Large intestine (tissue), 3 donors: ENCODE data around the gene LRRFIP2. TPM values are rescaled to one million over a fixed set of nuclear protein-coding genes. Genes with fewer than 3 reads are reported as not detected.

Experiments
- DNase-seq, 2 donors: peaks; one replicate each; pipeline versions ENCODE4 v3.0.0 to v3.0.0-alpha.2; 2013
- H3K27ac ChIP-seq: one replicate; pipeline ENCODE4 v1.5.1; 2013; ENCODE audit warnings: low read length
- H3K27me3 ChIP-seq: 2 replicates; pipeline ENCODE4 v1.6.1; 2013; ENCODE audit warnings: low read length; ENCODE audit not compliant: control insufficient read depth, insufficient read depth
- H3K36me3 ChIP-seq: 2 replicates; pipeline ENCODE4 v1.6.1; 2013; ENCODE audit warnings: low read length; ENCODE audit not compliant: control insufficient read depth, insufficient read depth
- H3K4me1 ChIP-seq: one replicate; pipeline ENCODE4 v1.6.1; 2013; ENCODE audit warnings: low read length; ENCODE audit not compliant: control insufficient read depth, insufficient read depth
- H3K4me3 ChIP-seq: one replicate; pipeline ENCODE4 v1.5.1; 2013; ENCODE audit warnings: low read length
- H3K9me3 ChIP-seq: one replicate; pipeline ENCODE4 v1.6.1; 2013; ENCODE audit warnings: mild to moderate bottlenecking, low read depth, low read length, moderate library complexity; ENCODE audit not compliant: control insufficient read depth
- WGBS: methylation state at CpG from one replicate; pipeline ENCODE4 v1.1.5; 2013; ENCODE audit warnings: low lambda C conversion rate; ENCODE audit not compliant: insufficient coverage; 5-methylcytosine and 5-hydroxymethylcytosine counted together
- polyA plus RNA-seq: library from polyadenylated mRNA; unstranded; fragments of 120-200 nt; gene quantifications from one replicate; pipeline ENCODE4 v1.2.1, GENCODE V29; 2013

LRRFIP2 gene
- polyA plus RNA-seq, 1 donor, result 47.1 TPM

GRCh38 chr3:37103103-37103808, 71.1 kb downstream of the LRRFIP2 start:
- H3K4me3 ChIP-seq, result no peak overlapping the region
- WGBS, result 30% methylated on average over 2 of the region's 2 CpGs
- no peaks in the 10 kb centered on the region for H3K9me3 ChIP-seq
- H3K27ac ChIP-seq, result no peak overlapping the region
- no peak for DNase-seq
- H3K27me3 ChIP-seq, result no peaks in the 10 kb centered on the region
- H3K4me1 ChIP-seq, result no peaks in the 10 kb centered on the region
- H3K36me3 ChIP-seq, result no peaks in the 10 kb centered on the region

- H3K9me3 ChIP-seq, result no peaks in the 10 kb centered on the region
- no peaks in the 10 kb centered on the region for H3K36me3 ChIP-seq
- H3K4me1 ChIP-seq, result no peaks in the 10 kb centered on the region
- H3K4me3 ChIP-seq, result no peak overlapping the region
- no peaks in the 10 kb centered on the region for H3K27me3 ChIP-seq
- no CpG with 5 or more reads among the region's 1 CpG for WGBS
- no peak overlapping the region for H3K27ac ChIP-seq
- DNase-seq, result no peak
Measured at GRCh38 chr3:37100411-37100810, 74.0 kb downstream of the LRRFIP2 start.

GRCh38 chr3:37099469-37099868, 74.9 kb downstream of the LRRFIP2 start:
- Histone ChIP-seq H3K27ac (no peak overlapping the region), H3K27me3 (no peaks in the 10 kb centered on the region), H3K4me3 (no peak overlapping the region), H3K4me1 (no peaks in the 10 kb centered on the region), H3K9me3 (no peaks in the 10 kb centered on the region), H3K36me3 (peaks cover 2% of the 10 kb centered on the region)
- no peak for DNase-seq

GRCh38 chr3:37098884-37099283, 75.5 kb downstream of the LRRFIP2 start:
- no peaks in the 10 kb centered on the region for H3K4me1 ChIP-seq
- H3K36me3 ChIP-seq, result peaks cover 2% of the 10 kb centered on the region
- H3K9me3 ChIP-seq, result no peaks in the 10 kb centered on the region
- no peak for DNase-seq
- no peak overlapping the region for H3K27ac ChIP-seq
- no peak overlapping the region for H3K4me3 ChIP-seq
- H3K27me3 ChIP-seq, result no peaks in the 10 kb centered on the region
- WGBS, result no CpG with 5 or more reads among the region's 2 CpGs

DNA sequence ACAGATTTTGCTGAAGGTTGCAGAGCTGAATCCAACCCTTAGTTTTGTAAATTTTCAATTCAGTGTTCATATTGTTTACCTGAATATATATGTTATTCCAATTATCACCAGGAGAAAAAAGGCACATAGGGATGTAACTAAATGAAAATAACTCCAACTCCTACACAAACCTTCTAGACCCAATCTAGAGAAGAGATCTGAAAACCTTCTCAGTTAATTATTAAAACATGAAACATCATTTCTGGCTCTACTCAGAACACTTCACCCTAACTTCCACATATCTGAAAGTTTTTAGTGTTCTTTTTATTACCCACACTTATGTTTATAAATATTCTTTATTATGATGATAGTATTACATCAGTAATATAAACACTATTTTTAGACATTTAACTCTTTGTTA, 76.6 kb downstream of the LRRFIP2 start:
- peaks cover 7% of the 10 kb centered on the region for H3K36me3 ChIP-seq
- H3K27me3 ChIP-seq, result no peaks in the 10 kb centered on the region
- no peak overlapping the region for H3K4me3 ChIP-seq
- H3K4me1 ChIP-seq, result no peaks in the 10 kb centered on the region
- no peak overlapping the region for H3K27ac ChIP-seq
- DNase-seq, result no peak
- H3K9me3 ChIP-seq, result no peaks in the 10 kb centered on the region

DNA sequence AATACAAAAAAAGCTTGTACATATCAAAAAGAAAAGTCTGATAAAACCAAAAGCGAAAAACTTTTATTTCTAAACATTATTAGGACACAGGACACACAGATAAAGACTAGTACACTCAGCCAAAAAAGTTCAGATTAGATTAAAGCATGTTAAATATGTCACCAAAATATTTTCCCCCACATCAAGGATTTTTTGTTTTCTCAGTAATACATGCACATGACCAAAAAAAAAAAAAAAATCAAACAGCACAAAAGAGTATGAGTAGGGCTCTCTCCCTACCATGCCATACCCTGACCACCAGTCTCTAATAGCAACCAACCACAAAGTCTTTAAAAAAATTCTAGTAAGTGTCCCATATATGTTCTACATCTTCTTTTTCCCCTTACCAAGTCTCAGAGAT, 77.4 kb downstream of the LRRFIP2 start:
- no peaks in the 10 kb centered on the region for H3K27me3 ChIP-seq
- no peak overlapping the region for H3K27ac ChIP-seq
- H3K4me1 ChIP-seq, result no peaks in the 10 kb centered on the region
- H3K36me3 ChIP-seq, result peaks cover 14% of the 10 kb centered on the region
- DNase-seq, result no peak
- no CpG with 5 or more reads among the region's 1 CpG for WGBS
- no peak overlapping the region for H3K4me3 ChIP-seq
- no peaks in the 10 kb centered on the region for H3K9me3 ChIP-seq

DNA sequence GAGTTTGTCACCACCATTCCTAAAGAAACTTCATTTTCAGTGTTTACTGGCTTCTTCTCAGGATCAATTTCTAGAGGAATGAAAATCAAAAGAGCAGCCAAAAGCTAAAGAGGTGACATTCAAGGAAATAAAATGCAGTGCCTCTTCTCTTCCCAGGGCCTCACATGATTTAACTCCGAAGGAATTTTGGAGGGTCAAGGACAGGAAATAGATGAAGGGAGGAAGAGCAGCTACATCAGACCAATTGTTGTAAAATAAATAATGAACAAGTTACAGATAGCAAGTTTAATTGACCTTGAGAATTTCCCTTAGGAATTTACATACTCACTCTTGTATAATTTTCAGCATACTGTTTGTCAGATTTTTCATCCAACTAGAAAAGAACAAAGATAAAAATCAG, 78.1 kb downstream of the LRRFIP2 start:
- no peak overlapping the region for H3K4me3 ChIP-seq
- H3K27me3 ChIP-seq, result no peaks in the 10 kb centered on the region
- no CpG with 5 or more reads among the region's 1 CpG for WGBS
- peaks cover 17% of the 10 kb centered on the region for H3K36me3 ChIP-seq
- no peak overlapping the region for H3K27ac ChIP-seq
- no peak for DNase-seq
- no peaks in the 10 kb centered on the region for H3K9me3 ChIP-seq
- no peaks in the 10 kb centered on the region for H3K4me1 ChIP-seq

GRCh38 chr3:37094636-37095035, 79.7 kb downstream of the LRRFIP2 start:
- peaks cover 27% of the 10 kb centered on the region for H3K36me3 ChIP-seq
- H3K4me1 ChIP-seq, result no peaks in the 10 kb centered on the region
- H3K27ac ChIP-seq, result no peak overlapping the region
- DNase-seq, result no peak
- no peak overlapping the region for H3K4me3 ChIP-seq
- no peaks in the 10 kb centered on the region for H3K27me3 ChIP-seq
- 100% methylated on average over 2 of the region's 3 CpGs for WGBS
- H3K9me3 ChIP-seq, result no peaks in the 10 kb centered on the region

GRCh38 chr3:37093481-37093880, 80.9 kb downstream of the LRRFIP2 start:
- H3K9me3 ChIP-seq, result no peaks in the 10 kb centered on the region
- no peak overlapping the region for H3K4me3 ChIP-seq
- DNase-seq, result no peak
- no peaks in the 10 kb centered on the region for H3K27me3 ChIP-seq
- peaks cover under 1% of the 10 kb centered on the region for H3K4me1 ChIP-seq
- H3K36me3 ChIP-seq, result peaks cover 28% of the 10 kb centered on the region
- H3K27ac ChIP-seq, result no peak overlapping the region
- 100% methylated on average over 1 of the region's 2 CpGs for WGBS

GRCh38 chr3:37092484-37092883, 81.9 kb downstream of the LRRFIP2 start:
- no peaks in the 10 kb centered on the region for H3K9me3 ChIP-seq
- H3K27me3 ChIP-seq, result no peaks in the 10 kb centered on the region
- peaks cover 30% of the 10 kb centered on the region for H3K36me3 ChIP-seq
- H3K4me3 ChIP-seq, result no peak overlapping the region
- WGBS, result 80% methylated on average over 1 of the region's 3 CpGs
- no peak overlapping the region for H3K27ac ChIP-seq
- DNase-seq, result no peak
- H3K4me1 ChIP-seq, result peaks cover 6% of the 10 kb centered on the region

- peaks cover 6% of the 10 kb centered on the region for H3K4me1 ChIP-seq
- peak in 1 of 2 donors; percentile 21 for DNase-seq
- no peaks in the 10 kb centered on the region for H3K27me3 ChIP-seq
- H3K27ac ChIP-seq, result no peak overlapping the region
- H3K4me3 ChIP-seq, result no peak overlapping the region
- H3K9me3 ChIP-seq, result no peaks in the 10 kb centered on the region
- peaks cover 30% of the 10 kb centered on the region for H3K36me3 ChIP-seq
- no CpG with 5 or more reads among the region's 2 CpGs for WGBS
Measured at GRCh38 chr3:37087870-37088269, 86.5 kb downstream of the LRRFIP2 start.
